ENCODE results near the gene MGLL.

MGLL gene

DNA sequence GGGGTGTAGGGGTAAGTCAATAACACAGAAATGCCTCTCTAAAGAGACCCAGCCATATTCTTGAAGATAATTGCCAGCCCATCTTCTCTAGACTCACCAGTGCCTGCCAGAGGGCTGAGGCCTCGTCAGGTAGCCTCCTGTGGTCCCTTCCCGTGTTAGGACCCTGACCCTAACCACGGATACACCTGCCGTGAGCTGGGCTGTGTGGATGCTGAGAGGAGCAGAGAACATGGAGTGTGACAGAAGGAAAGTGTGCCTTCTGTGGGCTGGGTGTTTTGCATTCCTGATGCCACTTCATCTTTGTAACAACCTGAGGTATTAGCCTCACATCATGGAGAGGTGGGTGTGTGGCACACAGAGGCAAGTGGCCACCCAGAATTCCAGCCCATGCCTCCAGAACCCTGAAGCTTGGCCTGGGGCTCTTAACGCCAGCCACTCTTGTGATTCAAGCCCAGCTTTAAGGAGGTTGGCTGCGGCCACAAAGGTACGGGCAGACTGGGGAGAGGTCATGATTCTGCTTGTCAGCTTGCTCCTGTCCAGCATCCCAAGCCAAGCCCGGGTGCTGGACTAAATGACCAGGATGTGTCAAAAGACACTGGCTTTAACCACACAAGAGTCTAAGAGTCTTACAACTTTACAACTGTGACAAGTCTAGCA lies 170.7 kb downstream of the MGLL start:
- H3K27ac ChIP-seq (ENCODE audit: low read length), result no peak overlapping the region
- no peak overlapping the region for H3K4me3 ChIP-seq (ENCODE audit: low read length in 2 of 2)
- H3K9ac ChIP-seq (ENCODE audit: low read length in 2 of 2), result peak overlapping the region in 1 of 2 donors; percentile 47
- H3K36me3 ChIP-seq (ENCODE audit: control insufficient read depth in 2 of 2, insufficient read depth in 2 of 2, low read length in 2 of 2), result no peaks in the 10 kb centered on the region
- H3K4me1 ChIP-seq (ENCODE audit: control insufficient read depth, insufficient read depth, low read length), result peaks cover 11% of the 10 kb centered on the region
- no peaks in the 10 kb centered on the region for H3K27me3 ChIP-seq (ENCODE audit: control insufficient read depth in 1 of 2, insufficient read depth in 2 of 2, low read length in 2 of 2)
- no peaks in the 10 kb centered on the region for H3K9me3 ChIP-seq (ENCODE audit: control insufficient read depth in 2 of 2, low read length in 2 of 2)

DNA sequence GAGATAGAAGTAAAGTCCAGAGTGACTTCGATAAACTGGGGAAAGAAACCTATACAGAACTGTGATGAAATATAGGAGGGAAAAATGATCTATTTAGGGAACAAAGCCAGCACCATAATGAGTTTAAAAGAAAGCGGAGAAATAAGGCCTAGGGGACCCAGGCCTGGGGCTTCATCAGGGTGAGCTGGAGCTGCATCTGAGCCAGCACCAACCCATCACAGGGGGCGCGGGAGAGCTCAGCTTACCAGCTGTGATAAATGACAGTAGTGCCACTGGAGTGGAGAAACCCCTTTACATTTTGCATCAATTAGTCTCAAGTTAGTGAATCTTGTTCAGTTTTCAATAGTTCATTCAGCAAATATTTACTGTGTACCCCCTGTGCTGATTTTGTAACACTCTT lies 172.1 kb downstream of the MGLL start:
- no peak overlapping the region for H3K4me3 ChIP-seq (ENCODE audit: low read length in 2 of 2)
- H3K4me1 ChIP-seq (ENCODE audit: control insufficient read depth, insufficient read depth, low read length), result peaks cover 4% of the 10 kb centered on the region
- H3K36me3 ChIP-seq (ENCODE audit: control insufficient read depth in 2 of 2, insufficient read depth in 2 of 2, low read length in 2 of 2), result no peaks in the 10 kb centered on the region
- no peaks in the 10 kb centered on the region for H3K9me3 ChIP-seq (ENCODE audit: control insufficient read depth in 2 of 2, low read length in 2 of 2)
- H3K27me3 ChIP-seq (ENCODE audit: control insufficient read depth in 1 of 2, insufficient read depth in 2 of 2, low read length in 2 of 2), result no peaks in the 10 kb centered on the region
- no peak overlapping the region for H3K27ac ChIP-seq (ENCODE audit: low read length)
- no peak overlapping the region for H3K9ac ChIP-seq (ENCODE audit: low read length in 2 of 2)

DNA sequence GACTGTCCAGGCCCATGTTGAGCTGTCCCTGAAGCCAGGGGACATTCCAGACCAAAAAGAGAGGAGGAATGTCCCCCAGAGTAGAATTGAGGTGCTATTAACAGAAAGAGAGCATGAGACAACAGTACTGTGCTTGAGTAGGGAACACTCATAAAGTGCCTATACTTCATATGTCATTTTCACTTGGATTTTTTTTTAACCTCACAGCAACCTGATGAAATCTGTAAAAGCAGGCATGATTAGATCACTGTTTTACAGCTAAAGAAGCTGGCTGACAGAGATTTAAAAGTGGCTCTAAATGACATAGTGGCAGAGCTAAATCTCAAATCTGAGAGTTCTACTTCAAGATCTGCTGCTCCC lies 174.5 kb downstream of the MGLL start:
- Histone ChIP-seq H3K27ac (ENCODE audit: low read length) (no peak overlapping the region), H3K9ac (ENCODE audit: low read length in 2 of 2) (no peak overlapping the region), H3K4me1 (ENCODE audit: control insufficient read depth, insufficient read depth, low read length) (peaks cover 4% of the 10 kb centered on the region), H3K9me3 (ENCODE audit: control insufficient read depth in 2 of 2, low read length in 2 of 2) (no peaks in the 10 kb centered on the region), H3K4me3 (ENCODE audit: low read length in 2 of 2) (no peak overlapping the region), H3K27me3 (ENCODE audit: control insufficient read depth in 1 of 2, insufficient read depth in 2 of 2, low read length in 2 of 2) (no peaks in the 10 kb centered on the region), H3K36me3 (ENCODE audit: control insufficient read depth in 2 of 2, insufficient read depth in 2 of 2, low read length in 2 of 2) (no peaks in the 10 kb centered on the region)

DNA sequence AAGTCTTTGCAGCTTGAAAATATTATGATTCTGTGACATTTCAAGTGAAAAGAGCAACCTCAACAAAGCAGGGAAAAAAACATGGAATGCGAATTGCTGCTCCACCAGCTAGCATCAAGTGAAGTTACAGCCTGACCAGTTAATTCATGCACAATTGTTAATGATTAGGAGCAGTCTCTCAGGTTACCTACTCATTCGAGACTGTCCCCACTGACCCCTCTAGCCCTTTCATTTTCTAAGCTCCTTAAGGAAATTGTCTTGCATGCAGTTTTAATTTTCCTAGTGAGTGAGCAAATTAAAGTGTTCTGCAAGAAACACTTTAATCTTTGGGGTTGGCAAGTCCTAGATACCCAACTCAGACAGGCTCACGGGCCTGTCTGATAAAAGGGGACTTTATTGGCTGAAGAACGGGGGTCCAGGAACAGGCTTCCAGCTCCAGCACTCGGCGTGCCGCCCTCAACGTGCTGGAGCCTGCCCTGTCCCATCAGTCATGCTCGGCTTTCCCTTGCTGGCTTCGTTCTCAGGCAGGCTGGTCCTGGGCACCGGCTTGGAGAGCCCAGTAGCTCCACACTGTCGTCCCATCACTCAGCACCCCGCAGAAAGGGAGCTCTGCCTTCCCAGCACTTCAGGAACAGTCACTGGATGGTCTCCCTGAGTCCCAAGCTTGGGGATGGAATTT lies 175.0 kb downstream of the MGLL start:
- Histone ChIP-seq H3K9ac (ENCODE audit: low read length in 2 of 2) (no peak overlapping the region), H3K36me3 (ENCODE audit: control insufficient read depth in 2 of 2, insufficient read depth in 2 of 2, low read length in 2 of 2) (no peaks in the 10 kb centered on the region), H3K4me3 (ENCODE audit: low read length in 2 of 2) (no peak overlapping the region), H3K4me1 (ENCODE audit: control insufficient read depth, insufficient read depth, low read length) (peaks cover under 1% of the 10 kb centered on the region), H3K27me3 (ENCODE audit: control insufficient read depth in 1 of 2, insufficient read depth in 2 of 2, low read length in 2 of 2) (no peaks in the 10 kb centered on the region), H3K9me3 (ENCODE audit: control insufficient read depth in 2 of 2, low read length in 2 of 2) (no peaks in the 10 kb centered on the region), H3K27ac (ENCODE audit: low read length) (no peak overlapping the region)

DNA sequence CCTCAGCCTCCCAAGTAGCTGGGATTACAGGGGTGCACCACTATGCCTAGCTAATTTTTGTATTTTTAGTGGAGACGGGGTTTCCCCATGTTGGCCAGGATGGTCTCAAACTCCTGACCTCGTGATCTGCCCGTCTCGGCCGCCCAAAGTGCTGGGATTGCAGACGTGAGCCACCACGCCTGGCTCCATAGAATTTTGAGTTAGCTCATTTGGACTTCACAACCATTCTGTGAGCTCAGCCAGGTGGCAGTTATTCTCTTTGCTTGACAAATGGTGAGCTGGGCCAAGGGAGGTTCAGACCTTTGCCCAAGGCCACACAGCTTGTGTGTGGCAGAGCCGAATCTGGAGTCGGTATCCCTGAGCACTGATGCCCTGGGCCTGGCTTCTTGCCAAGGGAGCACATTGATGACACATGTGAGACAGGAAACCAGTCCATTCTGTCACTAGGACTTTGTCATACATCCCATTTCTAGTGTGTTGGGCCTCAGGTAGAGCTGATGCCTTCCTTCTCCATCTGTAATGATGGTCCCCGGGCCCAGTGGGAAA lies 175.7 kb downstream of the MGLL start:
- Histone ChIP-seq H3K9me3 (ENCODE audit: control insufficient read depth in 2 of 2, low read length in 2 of 2) (no peaks in the 10 kb centered on the region), H3K36me3 (ENCODE audit: control insufficient read depth in 2 of 2, insufficient read depth in 2 of 2, low read length in 2 of 2) (no peaks in the 10 kb centered on the region), H3K4me3 (ENCODE audit: low read length in 2 of 2) (no peak overlapping the region), H3K27ac (ENCODE audit: low read length) (no peak overlapping the region), H3K27me3 (ENCODE audit: control insufficient read depth in 1 of 2, insufficient read depth in 2 of 2, low read length in 2 of 2) (no peaks in the 10 kb centered on the region), H3K4me1 (ENCODE audit: control insufficient read depth, insufficient read depth, low read length) (no peaks in the 10 kb centered on the region), H3K9ac (ENCODE audit: low read length in 2 of 2) (no peak overlapping the region)

DNA sequence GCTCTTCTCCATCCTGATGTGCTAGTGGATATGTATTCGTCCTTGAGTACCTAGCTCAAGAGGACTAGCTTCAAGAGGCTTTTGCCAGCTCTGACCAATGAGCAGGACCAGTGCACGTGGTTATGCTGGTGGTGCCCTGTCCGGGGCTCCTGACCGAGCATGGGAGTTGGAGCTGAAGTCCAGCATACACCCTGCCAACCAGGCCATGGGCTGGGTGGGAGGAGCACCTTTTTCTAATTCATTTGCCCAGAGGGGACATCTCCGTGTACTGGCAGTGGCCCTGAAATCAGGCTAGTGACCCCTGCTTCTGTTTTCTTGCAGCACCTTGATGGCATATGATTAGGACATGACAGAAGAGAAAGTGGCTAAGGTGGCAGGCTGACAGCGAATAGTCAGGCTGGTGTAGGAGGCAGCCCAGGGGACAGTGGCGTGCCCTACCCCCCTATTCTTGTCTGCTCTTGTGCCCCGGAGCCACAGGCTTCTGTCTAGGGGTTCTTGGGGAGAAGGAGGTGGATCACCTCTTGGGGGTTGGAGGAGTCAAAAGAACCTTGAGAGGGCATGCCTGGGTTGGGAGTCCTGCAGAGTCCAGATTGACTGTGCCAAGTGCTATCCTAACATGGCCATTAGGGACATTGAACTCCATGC lies 176.8 kb downstream of the MGLL start:
- Histone ChIP-seq H3K27ac (ENCODE audit: low read length) (no peak overlapping the region), H3K9ac (ENCODE audit: low read length in 2 of 2) (no peak overlapping the region), H3K27me3 (ENCODE audit: control insufficient read depth in 1 of 2, insufficient read depth in 2 of 2, low read length in 2 of 2) (no peaks in the 10 kb centered on the region), H3K9me3 (ENCODE audit: control insufficient read depth in 2 of 2, low read length in 2 of 2) (no peaks in the 10 kb centered on the region), H3K4me3 (ENCODE audit: low read length in 2 of 2) (no peak overlapping the region), H3K4me1 (ENCODE audit: control insufficient read depth, insufficient read depth, low read length) (no peaks in the 10 kb centered on the region), H3K36me3 (ENCODE audit: control insufficient read depth in 2 of 2, insufficient read depth in 2 of 2, low read length in 2 of 2) (no peaks in the 10 kb centered on the region)

DNA sequence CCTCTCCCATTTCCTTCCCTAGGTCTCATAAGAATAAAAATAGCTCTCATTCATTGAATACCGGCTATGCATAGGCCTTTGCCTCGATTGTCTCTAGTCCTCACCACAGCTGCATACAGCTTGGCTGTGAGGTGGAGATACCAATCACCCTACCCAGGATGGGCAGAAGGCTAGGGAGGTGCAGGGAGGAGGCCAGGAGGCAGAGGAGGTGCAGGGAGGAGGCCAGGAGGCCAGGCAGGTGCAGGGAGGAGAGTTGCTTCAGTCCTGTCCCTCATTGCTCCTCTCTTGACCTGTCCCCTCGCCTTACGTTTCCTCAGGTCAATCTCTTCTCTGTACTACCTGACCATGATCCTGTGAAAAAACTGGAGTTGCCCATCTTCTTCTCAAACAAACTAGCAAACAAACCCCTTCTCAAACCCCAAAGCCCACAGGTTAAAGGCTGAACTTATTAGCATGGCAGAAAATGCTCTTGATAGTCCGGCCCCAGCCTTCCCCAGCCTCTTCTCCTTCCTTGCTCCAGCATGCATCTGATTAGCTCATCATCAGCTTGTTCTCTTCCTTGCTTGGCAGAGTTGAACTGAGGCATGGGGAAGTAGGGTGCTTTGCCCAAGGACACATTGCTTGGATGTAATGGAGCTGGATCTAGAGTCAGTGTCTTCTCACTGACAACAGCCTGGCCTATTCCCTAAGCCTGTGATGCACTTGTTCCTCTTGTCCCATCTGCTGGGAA lies 177.5 kb downstream of the MGLL start:
- H3K36me3 ChIP-seq (ENCODE audit: control insufficient read depth in 2 of 2, insufficient read depth in 2 of 2, low read length in 2 of 2), result no peaks in the 10 kb centered on the region
- H3K9me3 ChIP-seq (ENCODE audit: control insufficient read depth in 2 of 2, low read length in 2 of 2), result no peaks in the 10 kb centered on the region
- H3K27me3 ChIP-seq (ENCODE audit: control insufficient read depth in 1 of 2, insufficient read depth in 2 of 2, low read length in 2 of 2), result no peaks in the 10 kb centered on the region
- no peak overlapping the region for H3K4me3 ChIP-seq (ENCODE audit: low read length in 2 of 2)
- no peaks in the 10 kb centered on the region for H3K4me1 ChIP-seq (ENCODE audit: control insufficient read depth, insufficient read depth, low read length)
- no peak overlapping the region for H3K27ac ChIP-seq (ENCODE audit: low read length)
- H3K9ac ChIP-seq (ENCODE audit: low read length in 2 of 2), result no peak overlapping the region

DNA sequence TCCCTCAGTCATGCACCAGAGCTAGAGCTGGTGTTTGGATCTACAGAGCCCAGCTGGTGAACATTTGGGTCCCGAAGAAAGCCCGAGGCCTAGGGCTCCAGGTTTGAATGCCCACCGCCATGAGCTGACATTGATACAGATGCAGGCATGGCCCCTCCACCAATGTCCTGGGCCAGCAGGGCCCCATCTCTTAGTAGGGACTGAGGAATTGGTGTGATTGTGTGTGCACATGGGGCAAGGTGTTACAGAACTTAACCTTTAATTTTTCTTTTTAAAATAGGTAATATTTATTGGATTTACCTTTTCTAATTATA lies 182.3 kb downstream of the MGLL start:
- Histone ChIP-seq H3K4me3 (ENCODE audit: low read length in 2 of 2) (no peak overlapping the region), H3K4me1 (ENCODE audit: control insufficient read depth, insufficient read depth, low read length) (no peaks in the 10 kb centered on the region), H3K27me3 (ENCODE audit: control insufficient read depth in 1 of 2, insufficient read depth in 2 of 2, low read length in 2 of 2) (no peaks in the 10 kb centered on the region), H3K36me3 (ENCODE audit: control insufficient read depth in 2 of 2, insufficient read depth in 2 of 2, low read length in 2 of 2) (no peaks in the 10 kb centered on the region), H3K9ac (ENCODE audit: low read length in 2 of 2) (no peak overlapping the region), H3K27ac (ENCODE audit: low read length) (no peak overlapping the region), H3K9me3 (ENCODE audit: control insufficient read depth in 2 of 2, low read length in 2 of 2) (no peaks in the 10 kb centered on the region)

DNA sequence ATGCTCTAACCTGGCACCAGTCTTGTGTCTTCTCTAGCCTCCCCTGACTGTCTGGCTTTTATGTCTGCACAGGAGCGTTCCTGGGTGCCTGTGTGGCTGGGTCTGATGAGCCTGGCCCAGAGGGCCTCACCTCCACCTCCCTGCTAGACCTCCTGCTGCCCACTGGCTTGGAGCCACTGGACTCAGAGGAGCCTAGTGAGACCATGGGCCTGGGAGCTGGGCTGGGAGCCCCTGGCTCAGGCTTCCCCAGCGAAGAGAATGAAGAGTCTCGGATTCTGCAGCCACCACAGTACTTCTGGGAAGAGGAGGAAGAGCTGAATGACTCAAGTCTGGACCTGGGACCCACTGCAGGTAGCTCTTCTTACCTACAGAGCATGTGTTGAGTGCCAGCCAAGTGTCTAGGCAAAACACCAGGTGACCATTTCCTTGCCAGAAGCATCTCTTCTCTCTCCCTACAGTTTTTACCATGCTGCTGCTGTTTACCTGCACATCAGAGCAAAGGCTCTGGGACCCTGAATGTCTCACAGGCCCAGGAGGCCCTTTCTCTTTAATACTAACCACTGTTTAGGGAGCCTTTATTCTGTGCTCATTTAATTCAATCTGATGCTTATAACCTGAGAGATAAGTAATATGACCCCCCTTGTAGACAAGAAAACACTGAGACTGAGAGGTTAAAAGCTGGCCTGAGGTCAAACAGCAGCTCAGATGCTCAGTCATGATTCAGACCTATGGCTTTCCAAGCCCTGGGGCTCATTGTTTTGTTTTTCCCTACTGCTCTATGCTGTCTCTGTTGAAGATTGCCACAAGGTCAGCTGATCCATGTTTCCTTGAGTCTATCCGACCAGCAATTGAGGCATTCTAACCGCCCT lies 182.9 kb downstream of the MGLL start:
- Histone ChIP-seq H3K27me3 (ENCODE audit: control insufficient read depth in 1 of 2, insufficient read depth in 2 of 2, low read length in 2 of 2) (peaks cover 0 to 3% of the 10 kb centered on the region in 2 donors), H3K9ac (ENCODE audit: low read length in 2 of 2) (no peak overlapping the region)

More for the DNA sequence above, 182.9 kb downstream of the MGLL start:
- no peaks in the 10 kb centered on the region for H3K36me3 ChIP-seq (ENCODE audit: control insufficient read depth in 2 of 2, insufficient read depth in 2 of 2, low read length in 2 of 2)
- H3K4me1 ChIP-seq (ENCODE audit: control insufficient read depth, insufficient read depth, low read length), result no peaks in the 10 kb centered on the region
- no peak overlapping the region for H3K27ac ChIP-seq (ENCODE audit: low read length)
- H3K9me3 ChIP-seq (ENCODE audit: control insufficient read depth in 2 of 2, low read length in 2 of 2), result no peaks in the 10 kb centered on the region
- no peak overlapping the region for H3K4me3 ChIP-seq (ENCODE audit: low read length in 2 of 2)

Data from stomach smooth muscle (tissue), 2 donors.